ENCODE data around the gene ACTL8. TPM values are rescaled to one million over a fixed set of nuclear protein-coding genes. Genes with fewer than 3 reads are reported as not detected.

ACTL8 gene
- total RNA-seq, 1 experiment from 2014 or later, result not detected

DNA sequence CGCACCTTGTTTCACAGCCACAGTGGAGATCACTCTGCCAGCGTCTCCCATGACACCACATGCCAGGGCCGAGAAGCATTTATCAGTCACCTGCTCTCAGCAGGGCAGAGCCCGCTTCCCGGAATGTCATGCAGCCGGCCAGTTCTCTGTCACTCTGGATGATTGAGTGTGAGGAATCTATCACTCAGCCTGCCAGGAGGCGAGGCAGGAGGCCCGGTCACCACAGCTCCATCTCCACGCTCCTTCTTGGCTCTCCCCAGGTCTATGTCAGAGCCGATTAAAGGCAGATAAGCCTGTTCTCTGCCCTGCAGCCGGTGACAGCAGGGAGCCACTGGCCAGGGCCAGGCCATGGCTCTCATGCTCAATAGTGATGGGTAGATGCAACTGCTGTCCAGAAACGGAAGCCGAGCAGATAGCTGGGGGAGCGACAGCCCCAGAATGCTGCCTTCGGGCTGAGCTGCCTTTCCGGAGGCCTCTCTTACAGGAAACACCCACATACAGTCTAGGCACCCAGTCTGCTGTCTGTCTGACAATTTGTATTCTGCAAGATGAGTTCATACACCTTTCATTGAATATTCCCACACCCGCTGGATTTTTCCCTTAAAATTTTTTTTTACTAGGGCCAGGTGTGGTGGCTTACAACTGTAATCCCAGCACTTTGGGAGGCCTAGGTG lies 64.1 kb downstream of the ACTL8 start:
- Histone ChIP-seq H3K9me3 (ENCODE audit: control insufficient read depth, insufficient read depth, low read depth, low read length) (no peaks in the 10 kb centered on the region), H3K4me3 (ENCODE audit: low read depth in 2 of 2, low read length in 2 of 2) (no peak overlapping the region), H3K36me3 (ENCODE audit: control insufficient read depth, insufficient read depth, low read length) (no peaks in the 10 kb centered on the region), H3K27ac (ENCODE audit: low read length) (no peak overlapping the region), H3K27me3 (ENCODE audit: control insufficient read depth, insufficient read depth, low read length) (peaks cover 4% of the 10 kb centered on the region; the same call in 1 of the 2 replicates), H3K4me1 (ENCODE audit: control insufficient read depth, insufficient read depth, low read length) (no peaks in the 10 kb centered on the region)
- ChIA-PET CTCF (no interaction called here), POLR2A (no interaction called here)
- in situ Hi-C loops (cut with HindIII; ENCODE audit: low pct_unique_long_range_greater_than_20kb, low sequenced_read_pairs), result no loop called here
- no TSS peak for BruUV-seq (replicated peaks)
- ATAC-seq, result no peak
- intact Hi-C loops (cut with micrococcal nuclease; ENCODE audit: unreplicated experiment), result no loop called here
- DNase-seq (ENCODE audit: low read depth, low spot score), result no peak
- TF ChIP-seq SIN3A (IDR thresholded peaks at IDR 0.05; ENCODE audit: borderline replicate concordance, insufficient read depth, low read depth, low read length) (no peak), TCF7L2 (IDR thresholded peaks at IDR 0.05; ENCODE audit: low read depth, low read length) (no peak)
- TF ChIP-seq, protein P1, sequence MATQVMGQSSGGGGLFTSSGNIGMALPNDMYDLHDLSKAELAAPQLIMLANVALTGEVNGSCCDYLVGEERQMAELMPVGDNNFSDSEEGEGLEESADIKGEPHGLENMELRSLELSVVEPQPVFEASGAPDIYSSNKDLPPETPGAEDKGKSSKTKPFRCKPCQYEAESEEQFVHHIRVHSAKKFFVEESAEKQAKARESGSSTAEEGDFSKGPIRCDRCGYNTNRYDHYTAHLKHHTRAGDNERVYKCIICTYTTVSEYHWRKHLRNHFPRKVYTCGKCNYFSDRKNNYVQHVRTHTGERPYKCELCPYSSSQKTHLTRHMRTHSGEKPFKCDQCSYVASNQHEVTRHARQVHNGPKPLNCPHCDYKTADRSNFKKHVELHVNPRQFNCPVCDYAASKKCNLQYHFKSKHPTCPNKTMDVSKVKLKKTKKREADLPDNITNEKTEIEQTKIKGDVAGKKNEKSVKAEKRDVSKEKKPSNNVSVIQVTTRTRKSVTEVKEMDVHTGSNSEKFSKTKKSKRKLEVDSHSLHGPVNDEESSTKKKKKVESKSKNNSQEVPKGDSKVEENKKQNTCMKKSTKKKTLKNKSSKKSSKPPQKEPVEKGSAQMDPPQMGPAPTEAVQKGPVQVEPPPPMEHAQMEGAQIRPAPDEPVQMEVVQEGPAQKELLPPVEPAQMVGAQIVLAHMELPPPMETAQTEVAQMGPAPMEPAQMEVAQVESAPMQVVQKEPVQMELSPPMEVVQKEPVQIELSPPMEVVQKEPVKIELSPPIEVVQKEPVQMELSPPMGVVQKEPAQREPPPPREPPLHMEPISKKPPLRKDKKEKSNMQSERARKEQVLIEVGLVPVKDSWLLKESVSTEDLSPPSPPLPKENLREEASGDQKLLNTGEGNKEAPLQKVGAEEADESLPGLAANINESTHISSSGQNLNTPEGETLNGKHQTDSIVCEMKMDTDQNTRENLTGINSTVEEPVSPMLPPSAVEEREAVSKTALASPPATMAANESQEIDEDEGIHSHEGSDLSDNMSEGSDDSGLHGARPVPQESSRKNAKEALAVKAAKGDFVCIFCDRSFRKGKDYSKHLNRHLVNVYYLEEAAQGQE (IDR thresholded peaks at IDR 0.05; ENCODE audit: insufficient read depth in 1 of 2, low read depth in 2 of 2, low read length in 1 of 2), result no peak
- TF ChIP-seq, protein P2, sequence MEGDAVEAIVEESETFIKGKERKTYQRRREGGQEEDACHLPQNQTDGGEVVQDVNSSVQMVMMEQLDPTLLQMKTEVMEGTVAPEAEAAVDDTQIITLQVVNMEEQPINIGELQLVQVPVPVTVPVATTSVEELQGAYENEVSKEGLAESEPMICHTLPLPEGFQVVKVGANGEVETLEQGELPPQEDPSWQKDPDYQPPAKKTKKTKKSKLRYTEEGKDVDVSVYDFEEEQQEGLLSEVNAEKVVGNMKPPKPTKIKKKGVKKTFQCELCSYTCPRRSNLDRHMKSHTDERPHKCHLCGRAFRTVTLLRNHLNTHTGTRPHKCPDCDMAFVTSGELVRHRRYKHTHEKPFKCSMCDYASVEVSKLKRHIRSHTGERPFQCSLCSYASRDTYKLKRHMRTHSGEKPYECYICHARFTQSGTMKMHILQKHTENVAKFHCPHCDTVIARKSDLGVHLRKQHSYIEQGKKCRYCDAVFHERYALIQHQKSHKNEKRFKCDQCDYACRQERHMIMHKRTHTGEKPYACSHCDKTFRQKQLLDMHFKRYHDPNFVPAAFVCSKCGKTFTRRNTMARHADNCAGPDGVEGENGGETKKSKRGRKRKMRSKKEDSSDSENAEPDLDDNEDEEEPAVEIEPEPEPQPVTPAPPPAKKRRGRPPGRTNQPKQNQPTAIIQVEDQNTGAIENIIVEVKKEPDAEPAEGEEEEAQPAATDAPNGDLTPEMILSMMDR (IDR thresholded peaks at IDR 0.05), result no peak

- DNase-seq (ENCODE audit: low read depth, low spot score), result no peak
- intact Hi-C loops (cut with micrococcal nuclease; ENCODE audit: unreplicated experiment) (loop anchor here (10.0 kb wide), 1 partner anchor 155 kb away; no protein-coding TSS in a partner anchor), in situ Hi-C loops (cut with HindIII; ENCODE audit: low pct_unique_long_range_greater_than_20kb, low sequenced_read_pairs) (no loop called here)
- Histone ChIP-seq H3K9me3 (ENCODE audit: control insufficient read depth, insufficient read depth, low read depth, low read length) (no peaks in the 10 kb centered on the region), H3K27me3 (ENCODE audit: control insufficient read depth, insufficient read depth, low read length) (peaks cover 2% of the 10 kb centered on the region; the same call in 1 of the 2 replicates), H3K4me3 (ENCODE audit: low read depth in 2 of 2, low read length in 2 of 2) (no peak overlapping the region), H3K27ac (ENCODE audit: low read length) (no peak overlapping the region), H3K36me3 (ENCODE audit: control insufficient read depth, insufficient read depth, low read length) (no peaks in the 10 kb centered on the region), H3K4me1 (ENCODE audit: control insufficient read depth, insufficient read depth, low read length) (no peaks in the 10 kb centered on the region)
- ATAC-seq, result no peak
- POLR2A ChIA-PET, result no interaction called here
- TF ChIP-seq TCF7L2 (IDR thresholded peaks at IDR 0.05; ENCODE audit: low read depth, low read length) (no peak), SIN3A (IDR thresholded peaks at IDR 0.05; ENCODE audit: borderline replicate concordance, insufficient read depth, low read depth, low read length) (no peak), POLR2AphosphoS5 (IDR thresholded peaks at IDR 0.05; ENCODE audit: low read depth, low read length) (no peak)
- TF ChIP-seq, protein P2 (IDR thresholded peaks at IDR 0.05), result no peak
- TF ChIP-seq, protein P1 (IDR thresholded peaks at IDR 0.05; ENCODE audit: insufficient read depth in 1 of 2, low read depth in 2 of 2, low read length in 1 of 2), result no peak
- CTCF ChIA-PET, result no interaction called here
- BruUV-seq (replicated peaks), result no TSS peak
Observed at GRCh38 chr1:17820198-17820597, 65.1 kb downstream of the ACTL8 start.

Measured in Panc1 (cell line).